LHCN-M2 (cell line): ENCODE results near the gene GRM7. TPM values are rescaled to one million over a fixed set of nuclear protein-coding genes. Genes with fewer than 3 reads are reported as not detected.

Source experiments
- DNase-seq: peaks from one replicate; pipeline ENCODE4 v3.0.0-alpha.2; 2012; ENCODE audit warnings: low read depth
- total RNA-seq: library from RNA; depleted of rRNA; stranded (reverse); fragments of >200 nt; gene quantifications from 2 replicates; pipeline ENCODE4 v1.2.3, GENCODE V29; 2014

The GRM7 gene
- total RNA-seq, 1 experiment from 2014 or later = not detected

DNA sequence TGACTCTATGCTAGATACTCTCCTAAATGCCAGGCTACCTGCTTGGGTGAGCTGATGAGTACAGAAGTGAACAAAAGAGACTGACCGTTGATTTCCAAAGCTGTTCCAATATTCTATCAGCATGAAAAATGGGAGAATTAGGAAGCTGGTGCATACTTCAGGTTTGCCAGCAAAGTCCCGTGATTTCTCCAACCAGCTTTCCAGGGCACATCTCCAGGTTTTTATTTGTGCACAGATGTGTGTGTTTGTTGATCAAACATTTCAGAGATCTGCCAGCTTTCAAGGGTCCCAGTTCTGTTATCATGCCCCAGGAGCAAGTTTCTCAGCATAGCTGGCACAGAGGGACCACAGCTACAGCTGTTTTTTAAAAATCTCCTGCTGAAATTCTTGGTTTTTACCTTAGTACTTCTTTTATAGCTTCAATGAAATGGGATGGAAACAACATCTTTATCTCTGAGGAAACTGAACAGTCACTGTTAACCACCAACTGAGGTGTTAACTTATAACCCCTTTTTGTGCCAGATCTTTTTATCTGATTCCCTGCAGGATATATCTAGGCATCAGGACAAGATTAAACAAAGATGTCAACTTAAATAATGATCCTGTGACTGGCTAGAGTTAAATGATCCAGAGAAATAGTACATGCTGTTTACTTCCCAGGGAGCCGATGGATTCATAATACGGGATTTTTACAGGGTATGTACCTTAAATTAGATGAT is 380.8 kb downstream of the GRM7 start:
- no peak for DNase-seq

DNA sequence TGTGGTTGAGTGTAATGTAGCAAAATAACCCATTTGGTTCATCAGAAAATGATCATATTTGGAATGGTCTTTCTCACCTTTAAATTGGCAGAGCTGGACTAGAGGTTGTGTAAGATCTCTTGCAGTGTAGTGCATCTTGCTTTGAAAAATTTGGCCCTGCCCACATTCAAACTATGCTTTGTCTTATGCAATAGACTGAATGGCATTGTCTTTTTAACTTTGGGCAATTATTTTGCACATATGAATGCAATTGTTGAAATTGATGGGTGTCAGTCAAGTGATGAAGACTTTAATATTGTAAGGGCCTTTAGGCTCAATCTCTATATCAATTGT is 381.4 kb downstream of the GRM7 start:
- DNase-seq = no peak

DNA sequence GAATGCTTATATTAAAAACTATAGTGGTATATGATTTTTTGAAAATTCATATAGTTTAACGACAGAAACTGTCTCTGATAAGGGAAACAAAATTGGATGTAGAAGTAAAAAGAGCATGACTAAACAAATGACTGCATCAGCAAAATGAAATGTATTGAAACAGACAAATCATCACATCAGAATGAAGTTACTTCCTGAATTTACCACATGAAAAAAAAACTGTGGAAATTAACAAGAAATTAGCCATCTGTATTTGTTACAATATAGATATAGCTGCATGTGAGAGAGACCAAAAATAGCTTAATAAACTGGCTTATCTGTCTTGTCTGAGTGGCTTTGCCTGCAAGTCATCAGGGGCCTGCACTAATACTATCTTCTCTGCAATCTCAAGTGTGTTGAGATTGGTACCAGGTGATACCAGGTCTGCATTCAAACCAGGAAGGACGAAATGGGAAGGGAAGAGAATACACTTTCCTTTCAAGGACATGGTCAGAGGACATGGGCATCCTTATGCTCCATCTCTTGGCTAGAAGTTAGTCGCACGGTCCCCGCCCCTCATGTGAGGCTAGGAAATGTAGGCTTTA is 388.7 kb downstream of the GRM7 start:
- no peak for DNase-seq

DNA sequence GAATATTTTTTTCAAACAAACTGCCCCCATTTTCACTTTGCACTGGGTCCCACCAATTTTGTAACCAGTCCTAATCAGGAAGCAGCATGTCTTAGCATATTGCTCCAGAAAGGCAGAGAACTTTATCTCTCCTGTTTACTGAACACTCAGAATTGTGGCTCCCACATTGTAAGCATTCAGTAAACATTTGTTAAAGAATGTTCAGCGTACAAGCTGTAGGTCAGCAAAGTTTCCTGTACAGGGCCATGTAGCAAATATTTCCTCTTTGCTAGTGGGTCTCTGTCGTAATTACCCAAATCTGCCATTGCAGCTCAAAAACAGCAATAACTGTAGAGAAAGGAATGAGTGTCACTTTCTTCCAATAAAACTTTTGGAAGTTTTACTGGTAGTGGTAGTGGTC is 393.3 kb downstream of the GRM7 start:
- no peak for DNase-seq

DNA sequence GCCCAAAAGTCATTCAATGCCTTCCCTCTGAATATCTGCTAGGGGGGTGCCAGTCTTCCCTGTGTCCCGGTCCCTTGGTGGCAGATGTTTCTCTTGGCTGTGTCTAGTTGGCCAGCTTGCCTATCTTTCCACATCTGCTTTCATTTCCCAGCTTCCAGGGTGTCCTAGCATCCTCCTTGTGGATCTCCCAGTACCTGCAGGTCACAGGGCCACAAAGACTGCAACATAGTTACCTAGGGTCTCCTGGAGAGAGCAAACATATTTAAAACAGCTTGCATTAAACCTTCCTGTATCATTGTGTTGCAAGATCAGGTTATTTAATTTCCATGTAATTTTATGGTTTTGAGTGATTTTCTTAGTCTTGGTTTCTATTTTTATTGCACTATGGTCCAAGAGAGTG is 400.1 kb downstream of the GRM7 start:
- no peak for DNase-seq

DNA sequence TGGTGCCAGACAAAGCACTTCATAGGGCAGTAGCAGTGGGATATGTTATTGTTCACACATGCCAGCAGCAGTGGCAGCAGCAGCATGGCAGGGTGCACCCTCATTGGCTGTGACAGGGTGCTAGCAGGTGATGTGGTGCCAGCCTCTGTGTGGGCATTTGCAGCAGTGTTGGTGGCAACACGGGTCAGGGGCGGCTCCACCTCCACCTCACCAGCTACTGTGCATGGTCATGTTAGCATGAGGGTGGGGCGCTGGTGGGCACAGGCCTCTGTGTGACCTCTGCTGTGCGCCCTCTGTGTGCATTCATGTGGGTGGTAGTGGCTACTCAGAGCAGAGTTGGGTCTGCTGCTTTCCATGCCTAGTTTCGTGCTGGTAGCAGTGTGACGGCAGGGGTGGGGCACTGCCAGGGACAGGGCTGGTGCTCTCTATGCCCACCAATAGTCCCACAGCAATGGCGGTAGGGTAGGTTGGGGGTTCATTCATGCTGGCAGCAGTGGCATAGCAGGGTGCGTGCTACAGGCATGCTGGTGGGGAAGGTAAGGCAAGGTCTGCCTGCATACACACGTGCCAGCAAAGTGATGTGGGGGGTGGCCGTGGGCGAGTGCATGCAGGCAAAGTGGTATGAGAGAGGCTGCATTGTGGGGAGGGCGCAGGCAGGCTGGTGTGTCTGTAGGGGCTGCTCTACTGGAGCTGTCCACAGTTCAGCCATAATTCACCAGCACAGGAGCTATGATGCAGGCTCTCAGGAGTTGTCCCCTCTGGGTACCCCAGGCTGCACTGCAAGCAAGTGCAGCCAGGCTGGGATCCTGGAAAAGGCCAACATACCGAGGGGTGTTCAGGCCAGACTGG is 402.7 kb downstream of the GRM7 start:
- no peak for DNase-seq

DNA sequence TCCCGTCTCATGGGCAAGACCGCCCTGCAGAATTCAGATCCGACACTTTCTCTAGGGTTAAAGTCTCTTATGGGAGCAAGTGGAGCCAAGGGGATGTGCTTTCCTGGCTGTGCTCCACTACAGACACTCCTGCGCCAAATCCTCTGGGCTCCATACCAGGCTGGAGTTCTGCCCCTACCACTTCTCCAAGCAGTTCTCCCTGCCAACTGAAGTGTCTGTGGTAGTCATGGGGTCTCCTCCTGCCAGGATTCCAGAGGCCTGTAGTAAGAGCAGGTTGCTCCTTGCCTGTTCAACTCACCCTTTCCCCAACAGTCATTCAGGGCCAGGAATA is 403.2 kb downstream of the GRM7 start:
- DNase-seq = no peak

DNA sequence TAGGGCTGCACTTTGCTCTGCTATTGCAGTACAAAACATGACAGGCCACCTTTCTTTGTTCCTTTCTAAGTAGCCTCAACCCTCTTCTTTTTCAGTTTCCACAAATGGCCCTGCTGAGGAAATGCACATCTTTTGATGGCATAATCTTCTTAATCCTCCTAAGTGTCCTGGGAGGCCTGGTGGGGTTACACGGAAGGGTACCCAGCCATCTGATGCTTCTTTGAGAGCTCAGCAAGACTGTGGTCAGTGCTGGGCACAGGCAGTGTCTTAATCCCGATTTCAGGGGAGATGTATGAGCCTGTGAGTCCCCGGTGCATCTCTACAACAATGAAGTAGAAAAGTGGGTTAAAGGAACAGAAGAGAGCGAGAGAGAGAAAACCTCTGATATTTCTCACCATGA is 404.8 kb downstream of the GRM7 start:
- DNase-seq = no peak

DNA sequence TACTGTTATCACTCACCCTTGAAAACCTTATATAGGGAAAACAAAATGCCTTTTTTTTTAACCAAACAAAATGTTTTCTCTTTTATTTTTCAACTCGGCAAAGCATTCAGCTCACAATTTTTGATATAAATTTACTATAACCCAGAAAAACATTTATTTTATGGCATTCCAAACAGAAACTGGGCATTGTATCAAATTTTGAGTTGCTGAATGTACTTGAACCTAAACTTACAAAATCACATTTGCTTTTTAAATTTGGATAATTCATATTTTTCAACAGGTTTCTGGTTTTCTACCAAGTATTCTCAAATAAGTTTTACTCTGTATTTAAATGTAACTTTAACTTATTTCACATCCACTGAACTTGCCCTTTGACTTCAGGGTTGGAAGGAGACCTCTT is 405.6 kb downstream of the GRM7 start:
- no peak for DNase-seq

DNA sequence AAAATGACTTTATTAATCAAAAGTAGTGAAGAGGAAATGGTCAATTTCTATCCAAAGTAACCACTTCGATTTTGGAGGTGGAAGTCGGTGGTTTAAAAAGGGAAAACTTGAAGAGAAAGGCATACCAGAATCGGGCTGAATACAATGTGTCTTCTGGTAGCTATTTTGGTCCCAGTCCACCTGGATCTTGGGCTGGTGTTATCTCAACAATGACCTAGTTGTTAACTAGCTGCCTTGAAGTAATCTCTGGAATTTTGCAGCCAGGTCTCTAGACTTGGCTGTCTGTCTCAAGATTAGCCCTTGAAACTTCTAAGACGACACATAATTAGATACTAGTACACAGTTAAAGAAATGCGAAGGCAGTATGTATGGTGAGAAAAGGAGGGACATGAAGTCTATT is 409.8 kb downstream of the GRM7 start:
- DNase-seq = no peak

DNA sequence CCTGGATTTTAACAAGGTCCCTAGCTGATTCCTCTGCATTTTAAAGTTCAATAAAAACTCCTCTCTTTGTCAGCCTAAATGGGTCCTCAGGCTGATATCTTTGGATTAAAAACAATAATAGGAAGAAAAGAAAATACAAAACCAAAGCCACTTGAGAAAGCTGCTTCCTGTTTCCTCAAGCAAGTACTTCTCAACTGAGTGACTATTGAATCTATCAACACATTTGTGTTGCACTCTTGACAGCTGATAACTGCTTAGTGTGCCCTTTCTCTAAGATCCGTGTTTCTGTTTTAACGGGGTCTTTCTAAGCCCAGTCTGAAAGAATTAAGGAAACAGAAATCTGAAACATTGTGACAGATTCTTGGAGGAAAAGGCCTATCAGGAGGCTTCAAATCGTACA is 410.7 kb downstream of the GRM7 start:
- DNase-seq = no peak

DNA sequence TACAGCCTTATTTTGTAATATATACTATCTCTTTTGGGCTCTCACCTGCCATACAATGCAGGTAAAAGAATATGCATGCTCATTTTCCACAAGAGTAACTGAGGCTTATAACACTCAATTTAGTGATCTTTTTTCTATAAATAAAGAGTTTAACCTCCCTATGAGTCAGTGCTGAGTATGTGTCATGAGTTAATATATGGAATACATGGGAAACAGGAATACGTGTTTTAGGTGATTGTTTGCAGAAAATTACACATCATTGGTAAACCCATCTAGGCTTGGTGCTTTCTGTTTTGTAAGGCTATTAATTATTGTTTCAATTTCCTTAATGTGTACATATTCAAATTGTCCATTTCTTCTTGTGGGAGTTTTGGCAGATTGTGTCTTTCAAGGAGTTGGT is 411.3 kb downstream of the GRM7 start:
- DNase-seq = no peak

DNA sequence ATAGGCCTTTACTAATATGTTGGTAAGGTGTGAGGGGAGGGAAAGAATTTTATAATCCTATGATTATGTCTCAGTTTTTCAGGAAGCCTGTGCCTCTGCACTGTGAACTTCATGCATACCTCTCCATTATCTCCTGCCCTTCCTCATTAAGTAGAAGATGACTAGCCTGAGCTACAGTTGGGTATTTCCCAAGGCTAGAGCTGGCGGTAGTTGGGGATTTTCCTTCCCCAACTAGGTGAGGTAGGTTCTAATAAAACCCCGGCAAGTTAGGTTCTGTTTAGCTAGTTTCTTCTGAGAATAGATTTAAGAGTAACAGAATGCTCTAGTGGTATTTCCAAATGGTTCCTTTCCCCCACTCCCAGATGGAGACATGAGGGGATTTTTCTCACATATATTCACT is 414.5 kb downstream of the GRM7 start:
- DNase-seq = no peak

DNA sequence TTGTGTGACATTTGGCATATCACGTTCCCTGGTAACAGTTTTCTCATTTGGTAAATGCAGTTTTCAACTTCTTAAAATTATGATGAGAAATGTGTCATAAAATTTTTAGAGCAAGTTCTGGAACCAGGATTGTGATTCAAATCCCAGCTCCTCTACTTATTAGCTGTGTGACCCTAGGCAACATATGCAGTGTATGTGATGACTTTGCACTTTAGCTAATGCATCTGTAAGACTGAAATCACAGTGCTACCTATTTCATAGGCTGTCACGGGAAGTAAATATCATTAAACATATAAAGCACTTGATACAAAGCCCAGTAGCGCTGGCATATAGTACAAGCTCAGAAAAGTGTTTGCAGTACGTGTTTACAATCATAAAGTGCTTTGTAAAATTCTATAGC is 419.4 kb downstream of the GRM7 start:
- DNase-seq = no peak

DNA sequence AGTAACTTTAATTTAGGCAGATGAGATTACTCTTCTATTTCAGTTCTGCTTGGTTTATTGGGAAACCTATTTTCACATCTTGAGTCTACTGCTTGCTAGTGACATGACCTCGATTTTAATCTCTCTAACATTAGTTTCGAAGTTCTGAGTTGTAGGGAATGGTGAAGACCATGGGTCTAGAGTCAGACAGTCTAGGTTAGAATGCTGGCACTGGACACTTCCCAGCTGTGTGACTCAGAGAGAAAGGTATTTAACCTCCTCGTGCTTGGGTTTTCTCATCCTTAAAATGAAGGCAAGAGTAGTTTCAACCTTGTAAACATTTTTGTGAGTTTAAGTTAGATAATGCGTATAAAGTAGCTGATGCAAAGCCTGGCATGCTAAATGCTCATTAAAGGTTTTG is 422.1 kb downstream of the GRM7 start:
- DNase-seq = no peak

DNA sequence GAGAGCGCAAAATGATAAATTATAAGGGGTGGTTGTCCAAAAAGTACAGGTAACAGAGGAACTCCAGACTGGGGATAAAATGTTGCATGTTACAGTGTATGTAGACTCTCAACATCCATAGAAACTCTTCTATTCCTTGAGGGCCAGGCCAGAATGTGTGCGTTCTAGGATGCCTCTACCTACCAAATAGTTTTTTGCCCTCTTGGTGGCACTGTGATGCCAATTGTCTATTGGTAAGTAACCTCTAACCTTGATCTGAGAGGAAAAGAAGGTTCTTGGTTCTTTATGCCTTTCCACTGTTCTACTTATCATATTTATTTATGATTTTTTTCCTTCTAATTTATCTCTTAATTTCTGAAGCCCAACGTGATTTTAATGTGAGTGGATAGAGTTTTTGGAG is 424.6 kb downstream of the GRM7 start:
- no peak for DNase-seq

DNA sequence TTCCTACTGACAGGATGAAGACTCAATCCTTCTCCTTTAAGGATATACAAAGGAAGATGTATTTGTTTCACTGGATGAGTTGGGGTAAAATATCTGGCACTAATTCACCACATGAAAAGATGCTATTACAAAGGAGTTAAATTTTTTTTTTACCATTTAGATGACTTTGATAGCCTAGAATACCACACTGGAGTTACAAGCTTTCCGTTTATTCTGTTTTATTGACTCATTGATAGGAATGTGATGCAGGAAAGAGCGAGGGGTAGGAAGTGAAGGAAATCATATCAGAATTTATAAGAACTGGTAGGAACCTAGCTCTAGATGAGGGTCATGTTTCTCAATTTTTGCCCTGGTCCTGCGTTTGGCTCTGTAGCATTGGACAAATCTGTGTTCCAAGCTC is 427.2 kb downstream of the GRM7 start:
- no peak for DNase-seq

DNA sequence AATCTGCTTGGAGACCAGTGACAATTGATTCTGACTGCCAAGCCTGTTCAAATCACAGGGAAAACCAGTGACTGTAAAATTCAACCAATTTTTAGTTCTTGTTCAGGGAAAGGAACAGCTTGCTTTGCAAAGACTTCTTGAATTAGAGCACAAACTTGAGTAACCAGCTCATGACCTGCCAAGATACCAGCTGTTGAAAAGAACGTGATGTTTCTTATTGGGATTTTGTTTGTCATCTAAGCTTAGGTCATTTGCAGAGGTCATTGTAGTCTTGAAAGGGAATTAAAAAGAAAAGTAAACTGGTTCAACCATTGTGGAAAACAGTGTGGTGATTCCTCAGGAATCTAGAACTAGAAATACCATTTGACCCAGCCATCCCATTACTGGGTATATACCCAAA is 428.2 kb downstream of the GRM7 start:
- DNase-seq = no peak

DNA sequence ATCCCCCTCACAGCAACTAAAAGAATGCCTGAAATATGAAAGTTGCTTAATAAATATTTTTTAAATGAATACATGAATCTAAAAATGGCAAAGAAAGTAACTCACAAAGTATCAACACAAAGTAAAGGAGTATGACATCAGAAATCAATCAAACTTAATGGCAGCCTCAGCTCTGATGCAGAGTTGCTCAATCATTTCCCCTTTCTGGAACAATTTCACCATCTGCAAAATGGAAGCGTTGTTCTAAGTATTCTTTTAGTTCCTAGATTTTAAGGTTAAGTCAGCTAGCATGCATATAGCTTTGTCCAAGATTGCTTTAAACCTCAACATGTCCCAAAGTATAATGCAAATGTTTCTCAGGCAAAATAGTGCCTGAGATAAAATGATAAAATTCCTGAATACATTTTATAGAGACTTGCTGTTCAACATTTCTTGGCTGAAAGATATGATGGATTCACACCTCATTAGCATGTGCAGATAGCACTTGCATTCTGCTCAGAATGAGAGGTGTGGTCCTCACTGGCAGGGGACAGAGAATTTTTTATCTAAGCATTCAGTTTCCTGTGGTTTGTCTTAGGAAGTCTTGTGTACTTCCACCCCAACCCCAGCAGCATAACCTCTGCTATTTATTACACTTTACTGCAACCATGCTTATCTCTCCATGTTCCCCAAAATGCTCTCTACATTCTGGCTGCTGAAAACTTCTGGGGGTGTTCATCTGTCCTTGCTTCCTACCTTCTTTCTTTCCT is 429.3 kb downstream of the GRM7 start:
- DNase-seq = no peak

DNA sequence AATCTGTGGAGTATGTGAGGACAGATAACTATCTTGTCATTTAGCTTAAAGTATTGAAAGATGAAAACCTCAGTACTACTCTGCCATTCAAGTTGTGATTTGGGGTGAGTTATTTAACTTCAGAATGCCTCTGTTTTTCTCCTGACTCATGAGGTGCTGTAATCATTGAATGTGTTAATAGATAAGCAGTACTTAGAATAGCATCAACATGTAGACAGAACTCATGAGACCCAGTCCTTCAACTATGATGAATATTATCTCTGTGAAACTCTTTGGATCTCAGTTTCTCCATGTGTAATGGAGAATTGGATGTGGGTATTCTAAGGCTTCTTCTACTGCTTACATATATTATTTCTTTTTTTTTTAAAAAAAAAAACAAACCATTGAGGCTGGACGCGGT is 431.4 kb downstream of the GRM7 start:
- DNase-seq = no peak

DNA sequence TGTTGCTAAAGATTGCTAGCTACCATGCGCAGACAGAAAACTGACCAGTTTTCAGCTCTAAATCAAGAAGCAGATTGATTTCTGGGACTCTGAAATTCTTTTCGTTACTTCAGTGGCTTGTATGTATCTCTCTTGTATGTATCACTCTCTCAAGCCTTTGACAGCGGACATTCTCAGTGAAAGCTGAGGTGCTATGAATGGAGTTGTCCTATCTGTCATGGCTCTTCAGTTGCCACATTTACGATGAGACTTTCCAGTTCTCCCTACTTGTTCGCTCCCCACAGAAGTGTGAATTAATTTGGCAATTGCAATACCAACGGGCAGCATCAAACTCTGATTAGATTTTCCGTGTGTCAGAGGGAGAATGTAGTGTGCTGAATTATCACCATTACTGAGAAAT is 432.4 kb downstream of the GRM7 start:
- no peak for DNase-seq

DNA sequence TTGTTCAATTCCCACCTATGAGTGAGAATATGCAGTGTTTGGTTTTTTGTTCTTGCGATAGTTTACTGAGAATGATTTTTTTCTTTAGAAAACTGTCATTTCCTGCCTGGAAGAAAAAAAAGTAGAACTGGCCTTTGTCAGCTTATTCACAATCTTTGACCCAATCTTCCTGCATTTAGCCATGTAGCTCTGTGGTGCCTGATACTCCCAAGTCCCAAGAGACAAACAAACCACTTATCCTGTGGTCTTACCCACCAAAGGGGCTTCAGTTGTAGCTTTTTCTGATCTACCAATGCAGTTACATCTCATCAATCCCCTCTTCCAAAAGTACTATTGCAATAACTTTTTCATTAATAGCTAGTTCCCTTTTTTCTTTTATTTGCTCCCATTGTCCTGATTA is 444.6 kb downstream of the GRM7 start:
- DNase-seq = no peak

DNA sequence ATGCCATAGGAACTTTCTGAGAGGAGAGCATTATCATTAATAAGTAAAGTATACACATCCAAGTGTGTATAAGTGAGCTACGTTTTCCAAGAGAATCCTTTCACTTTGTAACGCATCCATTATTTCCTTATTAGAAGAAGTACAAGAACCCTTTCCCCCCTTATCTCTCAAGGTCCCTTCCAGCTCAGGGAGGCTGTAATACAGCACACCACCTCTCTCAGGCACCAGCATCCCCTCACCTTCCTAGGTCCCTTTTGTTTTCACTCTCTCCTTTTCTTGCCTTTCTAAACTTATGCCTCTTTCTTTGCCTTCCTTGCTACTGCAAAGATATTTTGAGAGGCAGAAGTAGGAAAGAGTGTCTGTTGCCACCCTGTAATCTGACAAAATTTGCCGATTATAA is 446.0 kb downstream of the GRM7 start:
- DNase-seq = no peak
